HuH-7.5 (cell line): ENCODE results near the gene BOD1L2.

ENCODE experiments used
- DNase-seq: peaks from one replicate; pipeline ENCODE4 v3.0.0; 2011; ENCODE audit warnings: low spot score

Gene BOD1L2

GRCh38 chr18:57150081-57150480 lies 3.2 kb downstream of the BOD1L2 start:
- no peak for DNase-seq

GRCh38 chr18:57150828-57151227 lies 3.9 kb downstream of the BOD1L2 start:
- no peak for DNase-seq

GRCh38 chr18:57154191-57154830 lies 7.4 kb downstream of the BOD1L2 start:
- no peak for DNase-seq

GRCh38 chr18:57164401-57164800 lies 17.5 kb downstream of the BOD1L2 start:
- no peak for DNase-seq

GRCh38 chr18:57167617-57168308 lies 20.9 kb downstream of the BOD1L2 start:
- no peak for DNase-seq

- no peak for DNase-seq
Measured at GRCh38 chr18:57171026-57171425, 24.1 kb downstream of the BOD1L2 start.

GRCh38 chr18:57175532-57175931 lies 28.6 kb downstream of the BOD1L2 start:
- no peak for DNase-seq

GRCh38 chr18:57185434-57185833 lies 38.5 kb downstream of the BOD1L2 start:
- no peak for DNase-seq

GRCh38 chr18:57188851-57189557 lies 42.1 kb downstream of the BOD1L2 start:
- DNase-seq = no peak

- no peak for DNase-seq
Measured at GRCh38 chr18:57190026-57190425, 43.1 kb downstream of the BOD1L2 start.

GRCh38 chr18:57194070-57194469 lies 47.2 kb downstream of the BOD1L2 start:
- DNase-seq = no peak

GRCh38 chr18:57194622-57195021 lies 47.7 kb downstream of the BOD1L2 start:
- DNase-seq = no peak

- DNase-seq = no peak
Measured at GRCh38 chr18:57195341-57195740, 48.5 kb downstream of the BOD1L2 start.

- DNase-seq = no peak
Measured at GRCh38 chr18:57197261-57197660, 50.4 kb downstream of the BOD1L2 start.

GRCh38 chr18:57198073-57198472 lies 51.2 kb downstream of the BOD1L2 start:
- no peak for DNase-seq
